ENCODE data around the gene LEF1. TPM values are rescaled to one million over a fixed set of nuclear protein-coding genes. Genes with fewer than 3 reads are reported as not detected.

LEF1 gene
- total and polyA plus RNA-seq, 9 of the 15 experiments (the other 6 are each of a cell fraction or from before 2014, with no cell fraction given) = 15.1 to 81.1 (median 29.7) TPM

GRCh38 chr4:108044951-108045686 lies 123.6 kb downstream of the LEF1 start (continued):
- no peak for TF ChIP-seq ARNT (IDR thresholded peaks at IDR 0.05)
- no peak for TF ChIP-seq ZMIZ1 (IDR thresholded peaks at IDR 0.05; ENCODE audit: low read depth in 2 of 2, low read length in 2 of 2)
- no peak for TF ChIP-seq DLX4 (CRISPR knock-in tag; IDR thresholded peaks at IDR 0.05)
- TF ChIP-seq ESRRB (CRISPR knock-in tag; IDR thresholded peaks at IDR 0.05; ENCODE audit: borderline replicate concordance) = no peak
- no peak for TF ChIP-seq CEBPZ (IDR thresholded peaks at IDR 0.05; ENCODE audit: borderline replicate concordance, low read depth, low read length)
- no peak for TF ChIP-seq RBM15 (IDR thresholded peaks at IDR 0.05; ENCODE audit: insufficient read depth, low read length)
- no peak for TF ChIP-seq ZBTB2 (IDR thresholded peaks at IDR 0.05)
- no peak for TF ChIP-seq TARDBP (IDR thresholded peaks at IDR 0.05)
- no peak for TF ChIP-seq LEF1 (IDR thresholded peaks at IDR 0.05)
- TF ChIP-seq TSHZ1 (CRISPR knock-in tag; IDR thresholded peaks at IDR 0.05) = no peak
- no peak for TF ChIP-seq NR3C1 (CRISPR knock-in tag; IDR thresholded peaks at IDR 0.05)
- no peak for TF ChIP-seq ZNF77 (CRISPR knock-in tag; IDR thresholded peaks at IDR 0.05)
- no peak for TF ChIP-seq ELF4 (CRISPR knock-in tag; IDR thresholded peaks at IDR 0.05)
- no peak for TF ChIP-seq HLTF (IDR thresholded peaks at IDR 0.05)
- TF ChIP-seq LARP7 (IDR thresholded peaks at IDR 0.05) = no peak
- TF ChIP-seq ZNF121 (CRISPR knock-in tag; conservative IDR thresholded peaks at IDR 0.05) = no peak
- no peak for TF ChIP-seq HNRNPUL1 (IDR thresholded peaks at IDR 0.05; ENCODE audit: low read length)

Measured in K562 (cell line).